AG09309 (cell line): ENCODE data around the gene LARGE1.
A peak's percentile ranks its signal among the peaks of the same experiment; 100 is the strongest.

Source experiments
- DNase-seq: peaks from one replicate; pipeline ENCODE4 v3.0.0-alpha.2; 2010; ENCODE audit warnings: low read depth
- H3K4me3 ChIP-seq: 2 replicates; pipeline ENCODE4 v1.5.1; 2011; ENCODE audit warnings: mild to moderate bottlenecking, low read depth, low read length, moderate library complexity; ENCODE audit not compliant: control insufficient read depth
- TF ChIP-seq, protein P1 (sequence below): IDR thresholded peaks from 2 replicates; pipeline ENCODE4 v1.5.1; 2011; ENCODE audit warnings: mild to moderate bottlenecking, low read depth, low read length, inconsistent platforms; ENCODE audit not compliant: insufficient read depth, control insufficient read depth; ENCODE audit errors: missing control alignments

Gene LARGE1

GRCh38 chr22:33299245-33299956 is 620.9 kb downstream of the LARGE1 start:
- no peak for DNase-seq
- TF ChIP-seq, protein P1, sequence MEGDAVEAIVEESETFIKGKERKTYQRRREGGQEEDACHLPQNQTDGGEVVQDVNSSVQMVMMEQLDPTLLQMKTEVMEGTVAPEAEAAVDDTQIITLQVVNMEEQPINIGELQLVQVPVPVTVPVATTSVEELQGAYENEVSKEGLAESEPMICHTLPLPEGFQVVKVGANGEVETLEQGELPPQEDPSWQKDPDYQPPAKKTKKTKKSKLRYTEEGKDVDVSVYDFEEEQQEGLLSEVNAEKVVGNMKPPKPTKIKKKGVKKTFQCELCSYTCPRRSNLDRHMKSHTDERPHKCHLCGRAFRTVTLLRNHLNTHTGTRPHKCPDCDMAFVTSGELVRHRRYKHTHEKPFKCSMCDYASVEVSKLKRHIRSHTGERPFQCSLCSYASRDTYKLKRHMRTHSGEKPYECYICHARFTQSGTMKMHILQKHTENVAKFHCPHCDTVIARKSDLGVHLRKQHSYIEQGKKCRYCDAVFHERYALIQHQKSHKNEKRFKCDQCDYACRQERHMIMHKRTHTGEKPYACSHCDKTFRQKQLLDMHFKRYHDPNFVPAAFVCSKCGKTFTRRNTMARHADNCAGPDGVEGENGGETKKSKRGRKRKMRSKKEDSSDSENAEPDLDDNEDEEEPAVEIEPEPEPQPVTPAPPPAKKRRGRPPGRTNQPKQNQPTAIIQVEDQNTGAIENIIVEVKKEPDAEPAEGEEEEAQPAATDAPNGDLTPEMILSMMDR: no peak
- no peak overlapping the region for H3K4me3 ChIP-seq

DNA sequence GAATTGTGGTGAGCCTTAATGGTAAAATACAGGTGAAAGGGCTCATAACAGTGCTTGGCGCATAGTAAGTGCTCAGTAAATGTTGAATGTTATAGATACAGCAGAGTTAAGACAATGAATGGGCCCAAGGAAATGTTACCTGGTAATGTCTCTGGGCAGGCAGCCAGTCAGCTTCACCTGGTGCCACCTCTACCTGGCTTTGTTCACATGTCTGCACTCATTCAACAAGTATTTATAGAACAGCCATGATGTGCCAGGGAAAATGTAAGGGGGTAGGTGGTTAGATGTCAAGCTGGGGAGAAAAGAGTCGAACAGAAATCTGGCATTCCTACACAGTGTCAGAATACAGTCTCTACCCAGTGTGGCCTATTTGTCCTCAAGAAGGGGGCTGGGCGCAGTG is 623.3 kb downstream of the LARGE1 start:
- no peak overlapping the region for H3K4me3 ChIP-seq
- DNase-seq: no peak
- TF ChIP-seq, protein P1: no peak

- TF ChIP-seq, protein P1: no peak
- no peak for DNase-seq
- H3K4me3 ChIP-seq: no peak overlapping the region
Observed at GRCh38 chr22:33288078-33288477, 632.2 kb downstream of the LARGE1 start.

- H3K4me3 ChIP-seq: no peak overlapping the region
- TF ChIP-seq, protein P1: no peak
- DNase-seq: no peak
Observed at GRCh38 chr22:33275073-33275443, 645.2 kb downstream of the LARGE1 start.

DNA sequence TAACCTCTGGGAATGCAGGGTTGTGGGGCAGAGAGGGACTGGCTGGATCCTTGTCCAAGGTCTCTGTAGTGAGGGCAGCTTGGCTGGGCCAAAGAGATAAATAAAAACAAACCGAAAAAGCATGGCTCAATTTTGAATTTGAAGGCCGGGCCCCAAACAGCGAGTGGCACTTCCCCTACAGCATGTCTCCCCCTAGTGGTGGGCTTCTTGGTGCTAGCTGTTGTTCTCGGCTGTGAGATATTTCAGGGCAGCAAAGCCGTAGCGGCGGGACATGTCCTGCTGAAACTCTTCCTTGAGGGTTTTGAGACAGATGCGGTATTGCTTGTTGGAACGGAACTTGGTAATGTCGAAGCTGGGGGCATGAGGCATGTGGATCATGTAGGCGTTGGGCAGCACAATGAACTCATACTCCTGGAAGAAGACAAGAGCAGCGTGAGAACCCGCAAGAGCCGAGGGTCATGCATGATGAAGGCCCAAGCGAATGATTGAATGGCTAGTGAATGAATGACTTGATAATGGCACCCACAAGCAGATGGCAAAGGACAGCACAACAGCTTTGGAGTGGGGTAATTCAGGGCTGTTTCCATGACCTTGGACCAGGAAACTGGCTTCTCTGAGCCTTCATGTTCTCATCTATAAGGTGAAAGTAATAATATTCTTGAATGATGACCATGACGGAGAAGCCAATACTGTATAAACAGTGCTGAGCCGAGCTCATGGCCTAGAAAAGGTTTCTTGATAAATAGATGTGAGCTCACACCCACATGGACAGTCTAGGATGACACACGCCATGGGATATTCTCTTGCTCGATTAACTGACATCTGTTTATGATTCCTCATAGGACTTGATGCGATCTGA is 645.8 kb downstream of the LARGE1 start:
- DNase-seq: no peak
- TF ChIP-seq, protein P1: peak; percentile 27
- no peak overlapping the region for H3K4me3 ChIP-seq

DNA sequence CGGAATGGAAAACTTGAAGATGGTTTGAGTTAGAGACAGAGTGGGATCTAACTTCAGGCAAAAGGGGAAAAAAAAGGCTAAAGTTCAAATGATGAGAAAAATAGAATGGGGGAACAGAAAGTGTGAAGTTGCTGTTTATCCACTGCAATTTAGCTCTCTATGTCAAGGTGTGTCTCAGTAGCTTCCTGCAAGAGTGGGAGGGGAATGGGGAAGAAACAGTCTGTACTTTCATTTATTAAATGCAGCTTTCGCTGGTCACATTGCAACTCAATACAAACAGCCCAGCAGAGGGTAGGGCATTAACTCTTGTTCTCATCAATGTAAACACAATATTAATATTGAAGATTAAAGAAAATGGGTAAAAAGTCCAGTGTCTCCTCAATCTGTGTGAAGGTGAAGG is 647.4 kb downstream of the LARGE1 start:
- TF ChIP-seq, protein P1: no peak
- H3K4me3 ChIP-seq: no peak overlapping the region
- DNase-seq: no peak
